ENCODE results near the gene NUAK1.

NUAK1 gene

GRCh38 chr12:106128585-106129328 lies 10.0 kb downstream of the NUAK1 start:
- peak; percentile 21 for DNase-seq

- DNase-seq = no peak
Measured at GRCh38 chr12:106127338-106128126, 11.2 kb downstream of the NUAK1 start.

GRCh38 chr12:106126441-106127337 lies 12.1 kb downstream of the NUAK1 start:
- DNase-seq = no peak

GRCh38 chr12:106125351-106126095 lies 13.2 kb downstream of the NUAK1 start:
- no peak for DNase-seq

- no peak for DNase-seq
Measured at GRCh38 chr12:106123551-106124081, 15.1 kb downstream of the NUAK1 start.

GRCh38 chr12:106123110-106123509 lies 15.6 kb downstream of the NUAK1 start:
- no peak for DNase-seq

- no peak for DNase-seq
Measured at GRCh38 chr12:106122004-106122403, 16.8 kb downstream of the NUAK1 start.

- DNase-seq = no peak
Measured at GRCh38 chr12:106120519-106121105, 18.1 kb downstream of the NUAK1 start.

- no peak for DNase-seq
Measured at GRCh38 chr12:106119301-106119700, 19.5 kb downstream of the NUAK1 start.

- DNase-seq = no peak
Measured at GRCh38 chr12:106118381-106119130, 20.2 kb downstream of the NUAK1 start.

- no peak for DNase-seq
Measured at GRCh38 chr12:106115440-106115839, 23.3 kb downstream of the NUAK1 start.

- no peak for DNase-seq
Measured at GRCh38 chr12:106114447-106115068, 24.2 kb downstream of the NUAK1 start.

GRCh38 chr12:106113824-106114446 lies 24.8 kb downstream of the NUAK1 start:
- no peak for DNase-seq

GRCh38 chr12:106113446-106113823 lies 25.3 kb downstream of the NUAK1 start:
- DNase-seq = no peak

GRCh38 chr12:106113042-106113441 lies 25.7 kb downstream of the NUAK1 start:
- DNase-seq = no peak

GRCh38 chr12:106112145-106112821 lies 26.5 kb downstream of the NUAK1 start:
- DNase-seq = no peak

GRCh38 chr12:106110626-106111300 lies 28.0 kb downstream of the NUAK1 start:
- no peak for DNase-seq

GRCh38 chr12:106109168-106109910 lies 29.4 kb downstream of the NUAK1 start:
- no peak for DNase-seq

All from NCI-H1092 treated with DMSO at 0.1 percent for 48 hours (cell line).